Kasumi-1 (cell line): ENCODE results near the gene PRR19.
"Not testable (repeated sequence)": the region's sequence is repeated elsewhere in the genome, so short reads cannot be mapped to it uniquely, and the experiment has no call there.

ENCODE experiments used
- DNase-seq, 2 experiments: peaks; one replicate each; lab custom pipeline; 2025; lab: John Stamatoyannopoulos, UW

Gene PRR19, protein sequence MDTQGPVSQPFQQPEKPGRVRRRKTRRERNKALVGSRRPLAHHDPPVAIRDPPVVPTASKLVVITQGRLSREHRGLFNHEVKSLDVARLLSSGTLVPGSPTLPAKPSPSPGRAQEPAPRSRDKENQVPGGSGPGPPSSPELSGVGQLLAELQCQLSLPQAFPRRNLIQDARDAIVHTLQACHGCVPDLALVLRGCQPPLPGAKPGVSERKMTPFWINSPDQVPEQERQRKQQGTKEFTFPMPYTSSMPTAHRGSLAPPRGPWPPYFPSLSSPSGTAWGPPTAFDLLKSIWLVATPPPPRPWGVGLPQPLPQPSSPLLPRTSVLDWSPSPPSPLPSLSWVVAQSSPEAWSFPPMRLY

DNA sequence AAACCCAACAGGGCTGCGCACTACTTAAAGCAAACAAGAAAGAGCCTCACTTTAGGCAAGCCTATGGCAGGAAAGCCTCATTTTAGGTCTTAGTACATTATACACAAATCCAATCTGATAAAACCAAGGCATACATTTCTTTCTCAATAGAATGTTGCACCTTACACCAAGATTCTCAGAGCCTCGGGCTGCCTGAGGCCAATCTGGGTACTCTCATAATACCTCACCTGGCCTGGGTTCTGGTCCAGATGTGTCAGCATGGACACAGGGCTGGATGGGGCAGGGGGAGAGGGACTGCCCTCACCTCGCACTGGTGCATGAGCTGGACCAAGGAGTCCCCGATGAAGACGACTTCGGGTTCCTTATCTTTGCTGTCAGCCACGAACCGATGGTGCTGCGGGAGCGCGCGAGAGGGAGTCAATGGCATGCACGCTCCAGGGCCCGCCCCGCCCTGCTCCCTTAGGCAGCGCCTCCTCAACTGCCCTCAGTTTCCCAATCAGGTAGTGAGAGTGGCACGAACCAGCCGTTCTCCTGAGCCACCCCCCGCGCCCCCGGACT, at the start of gene PRR19:
PRR19 (plus strand) TSS at position 487 of the 558 bp plus-strand sequence. CDS start 7,453 bp downstream, outside the sequence.
- peak in 1 of 2 experiments; percentile 15 for DNase-seq

DNA sequence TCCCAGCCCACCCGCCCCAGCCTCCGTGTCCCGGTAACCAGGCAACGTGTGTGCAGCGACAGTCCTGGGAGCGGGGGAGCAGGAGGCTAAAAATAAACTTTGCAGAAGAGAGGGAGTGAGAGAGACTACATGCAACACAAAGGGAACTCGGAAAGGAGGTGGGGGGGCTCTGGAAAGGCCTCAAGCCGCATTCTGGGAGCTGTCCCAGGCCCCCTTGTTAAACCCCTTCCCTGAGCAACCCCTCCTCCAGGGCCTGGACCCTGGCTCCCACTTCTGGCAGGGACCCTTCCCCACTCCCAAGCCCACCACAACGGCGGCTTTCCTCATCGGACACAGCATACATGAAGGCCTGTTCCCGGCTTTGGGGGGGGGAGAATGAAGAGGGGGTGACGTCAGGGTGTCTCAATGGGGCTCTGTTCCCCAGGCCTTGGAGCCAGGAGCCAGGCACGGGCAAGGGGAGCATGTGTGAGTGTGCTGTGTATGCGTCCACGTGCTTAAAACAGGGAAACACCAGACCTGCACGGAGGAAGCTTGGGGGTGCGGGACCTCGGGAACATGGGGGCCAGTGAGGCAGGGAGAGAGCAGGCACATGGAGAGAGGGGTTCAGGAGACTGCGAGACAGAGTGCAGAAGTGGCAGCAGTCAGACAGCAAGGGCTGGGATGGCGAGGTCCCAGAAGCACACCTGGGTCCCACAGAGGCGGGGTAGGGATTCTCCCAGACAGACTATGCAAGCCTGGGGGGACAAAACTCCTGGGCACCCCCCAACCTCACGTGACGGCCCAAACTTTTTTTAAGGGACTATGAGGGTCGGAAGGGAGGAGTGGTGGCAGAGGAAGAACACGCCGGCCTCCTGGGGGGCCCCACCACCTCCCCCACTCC, 49.3 kb upstream of the PRR19 start:
- DNase-seq = peak; percentile 62 to 66

DNA sequence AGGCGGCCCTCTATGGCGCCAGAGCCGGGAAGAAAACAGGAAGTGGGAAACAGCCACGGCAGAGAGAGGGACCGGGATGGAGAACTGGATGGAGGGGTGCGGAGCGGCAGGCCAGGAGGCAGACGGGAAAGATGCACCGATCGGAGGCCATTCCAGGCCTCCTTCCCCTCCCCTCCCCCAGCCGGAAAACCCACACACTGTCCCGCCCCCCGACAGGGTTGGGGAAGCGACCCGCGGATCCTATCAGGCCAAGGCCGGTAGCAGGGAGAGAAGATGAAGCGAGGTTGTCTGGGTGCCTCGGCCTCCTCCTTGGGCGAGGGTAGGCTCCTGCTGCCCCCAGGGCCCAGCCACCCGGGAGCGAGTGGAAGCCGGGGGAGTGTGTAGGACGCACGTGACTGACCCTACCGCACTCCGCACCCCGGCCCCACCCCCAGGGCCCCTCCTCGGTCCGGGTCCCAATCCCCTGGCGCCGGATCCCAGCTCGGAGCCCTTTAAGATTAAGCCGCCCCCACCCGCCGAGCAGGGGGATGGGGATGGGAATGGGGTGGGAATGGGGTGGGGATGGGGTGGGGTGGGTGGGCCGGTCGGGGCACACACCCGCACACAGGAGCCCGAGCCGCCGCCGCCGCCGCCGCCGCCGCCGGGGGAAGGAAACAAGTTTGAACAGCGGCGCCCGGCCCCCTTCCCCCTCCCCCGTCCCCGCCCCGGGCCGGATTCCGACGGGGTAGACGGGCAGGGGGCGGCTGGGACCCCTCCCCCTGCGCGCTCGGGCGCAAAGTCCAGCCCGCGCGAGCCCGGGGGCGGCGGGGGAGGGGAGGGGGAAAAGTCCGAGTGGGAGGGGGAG, 48.5 kb upstream of the PRR19 start:
- peak; percentile 48 to 50 for DNase-seq

DNA sequence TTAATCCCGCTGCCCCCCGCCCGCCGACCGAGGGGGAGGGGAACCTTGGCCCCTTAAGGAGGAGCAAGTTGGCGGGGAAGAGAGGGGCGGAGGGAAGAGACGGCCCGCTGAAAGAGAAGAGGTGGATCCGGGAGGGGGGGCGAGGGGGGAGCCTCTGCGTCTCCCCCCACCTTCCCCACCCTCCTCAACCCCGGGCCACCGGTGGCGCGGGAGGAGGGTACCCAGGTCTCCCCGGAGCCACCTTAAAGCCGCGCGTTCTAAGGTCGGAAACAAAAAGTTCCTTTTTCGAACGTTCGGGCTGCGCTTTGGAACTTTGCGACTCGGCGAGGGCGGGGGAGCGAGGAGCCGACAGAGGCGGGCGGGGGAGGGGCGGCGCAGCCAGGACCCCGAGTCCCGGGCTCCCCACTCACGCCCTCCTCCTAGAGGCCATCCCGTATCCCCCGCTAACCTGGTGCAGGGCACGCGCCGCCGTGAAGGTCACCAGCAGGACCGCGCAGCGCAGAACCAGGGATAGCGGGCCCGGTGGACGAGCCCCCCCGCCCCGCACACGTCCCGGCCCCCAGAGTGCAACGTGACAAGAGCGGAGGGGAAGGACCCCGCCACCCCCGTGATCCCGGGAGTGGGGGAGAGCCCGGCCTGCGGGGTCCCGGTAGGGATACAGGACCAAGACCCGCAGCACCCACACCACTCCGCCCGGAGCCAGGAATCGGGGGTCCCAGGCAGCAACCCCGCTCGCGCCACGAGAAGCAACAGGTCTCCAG, 47.7 kb upstream of the PRR19 start:
- DNase-seq = peak; percentile 60 to 78

DNA sequence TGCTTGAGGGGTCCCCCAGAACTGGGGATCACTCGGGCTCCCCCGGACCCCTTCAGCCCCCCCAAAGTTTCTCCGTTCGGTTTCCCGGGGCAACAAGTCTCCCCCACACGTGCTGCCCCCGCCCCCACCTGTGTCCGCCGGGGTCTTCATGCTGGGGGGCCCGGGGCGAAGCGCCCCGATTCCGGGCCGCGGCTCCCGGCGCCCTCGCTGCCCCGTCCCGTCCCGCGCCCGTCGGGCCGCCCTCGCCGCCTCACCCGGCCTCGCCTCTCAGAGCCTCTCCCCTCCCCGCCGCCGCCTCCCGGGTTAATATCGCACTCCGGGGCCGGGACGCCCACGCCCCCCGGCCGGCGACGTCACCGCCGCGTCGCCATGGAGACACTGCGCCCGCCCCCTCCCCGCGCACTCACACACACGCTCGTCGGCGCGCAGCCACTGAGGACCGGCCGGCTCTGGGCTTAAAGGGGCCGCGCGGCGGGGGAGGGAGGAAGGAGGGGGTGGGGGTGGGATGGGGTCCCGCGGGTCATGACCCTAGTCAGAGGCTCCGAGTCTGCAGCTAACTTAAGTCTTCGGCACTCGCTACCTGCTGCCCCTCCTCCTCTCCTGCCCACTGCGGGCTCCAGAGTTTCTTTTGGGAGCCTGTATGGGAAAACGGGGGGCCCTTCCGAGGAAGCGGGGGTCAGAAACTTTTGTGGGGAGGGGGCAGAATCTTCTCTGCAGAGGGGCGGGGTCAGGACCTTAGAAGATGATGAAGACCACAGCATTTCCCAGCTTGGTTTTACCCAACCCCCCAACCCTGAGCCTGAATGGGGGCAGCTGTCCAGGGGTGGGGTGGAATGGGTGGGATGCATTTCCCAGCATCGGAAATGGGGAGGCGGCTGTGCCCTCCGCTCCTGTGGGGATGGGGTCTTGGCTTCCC, 46.8 kb upstream of the PRR19 start, which contains the start of gene ERF:
ERF (minus strand) TSS at position 279 of the 916 bp plus-strand sequence; CDS start at position 150, 129 bp downstream.
- DNase-seq = peak; percentile 73 to 75

DNA sequence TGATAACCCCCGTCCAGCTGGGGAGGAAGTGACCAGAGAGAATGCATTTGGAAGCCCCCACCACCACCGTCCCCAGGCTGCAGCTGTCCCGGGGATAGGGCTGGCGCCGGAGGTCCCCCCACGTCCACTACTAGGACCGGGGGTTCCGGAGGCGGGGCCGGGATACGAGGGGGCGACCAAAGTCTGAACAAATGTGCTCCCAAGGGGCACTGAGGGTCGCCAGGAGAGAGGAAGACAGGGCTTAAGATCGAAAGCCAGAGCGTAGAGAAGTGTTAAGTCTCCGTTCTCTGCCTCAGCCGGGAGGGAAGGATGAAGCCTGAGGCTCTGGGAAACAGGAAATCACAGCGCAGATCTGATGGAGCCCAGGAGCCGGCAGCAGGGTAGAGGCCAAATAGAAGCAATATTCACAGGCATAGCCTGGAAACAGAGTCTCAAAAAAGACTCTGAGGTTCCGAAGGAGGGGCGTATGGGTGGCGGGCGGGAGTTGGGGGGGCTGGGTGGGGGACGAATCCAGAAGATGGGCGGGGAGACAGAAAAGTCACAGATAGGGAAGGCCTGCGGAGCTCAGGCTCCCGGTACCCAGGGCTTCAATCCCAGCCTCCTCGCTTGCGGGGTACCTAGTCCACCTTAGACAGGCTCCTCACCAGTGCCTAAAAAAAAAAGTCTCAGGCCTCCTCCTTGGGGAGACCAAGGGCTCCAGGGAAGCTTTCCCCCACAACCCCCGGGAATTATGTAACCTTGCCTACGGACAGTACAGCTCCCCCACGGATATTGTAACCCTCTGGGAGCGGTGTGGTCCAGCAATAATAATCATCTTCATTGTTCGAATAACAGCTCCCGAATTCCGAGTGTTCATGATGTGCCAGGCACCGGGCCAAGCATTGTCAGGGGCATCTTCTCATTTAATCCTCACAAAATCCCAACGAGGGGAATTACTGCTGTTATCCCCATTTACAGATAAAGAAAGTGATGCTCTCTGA, 45.9 kb upstream of the PRR19 start:
- DNase-seq = peak in 1 of 2 experiments; percentile 23

DNA sequence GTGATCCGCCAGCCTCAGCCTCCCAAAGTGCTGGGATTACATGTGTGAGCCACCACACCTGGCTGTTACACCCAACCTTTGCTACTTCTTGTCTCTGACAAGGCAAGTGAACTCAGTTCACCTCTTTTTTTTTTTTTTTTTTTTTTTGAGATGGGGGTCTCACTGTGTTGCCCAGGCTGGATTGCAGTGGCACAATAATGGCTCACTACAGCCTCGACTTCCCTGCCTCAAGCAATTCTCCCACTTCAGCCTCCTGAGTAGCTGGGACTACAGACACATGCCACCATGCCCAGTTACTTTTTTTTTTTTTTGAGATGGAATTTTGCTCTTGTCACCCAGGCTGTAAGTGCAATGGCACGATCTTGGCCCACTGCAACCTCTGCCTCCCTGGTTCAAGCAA, 44.1 kb upstream of the PRR19 start:
- not testable (repeated sequence) for DNase-seq

DNA sequence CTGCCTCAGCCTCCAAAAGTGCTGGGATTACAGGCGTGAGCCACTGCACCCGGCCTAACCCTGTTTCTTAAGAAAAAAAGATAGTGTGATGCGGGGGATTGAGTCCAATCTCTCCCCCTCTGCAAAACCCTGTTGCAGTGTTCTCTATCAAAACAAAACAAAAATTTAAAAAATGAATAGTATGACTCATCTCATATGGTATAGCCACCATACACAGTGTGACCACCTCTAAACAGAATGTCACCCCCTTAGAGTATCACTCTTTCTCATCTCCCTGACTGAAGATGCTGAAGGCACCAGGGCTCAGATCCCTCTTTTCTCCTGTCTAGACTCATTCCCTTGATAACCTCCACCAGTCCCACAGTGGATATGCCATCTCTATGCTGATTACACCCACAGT, 40.2 kb upstream of the PRR19 start:
- no peak for DNase-seq

DNA sequence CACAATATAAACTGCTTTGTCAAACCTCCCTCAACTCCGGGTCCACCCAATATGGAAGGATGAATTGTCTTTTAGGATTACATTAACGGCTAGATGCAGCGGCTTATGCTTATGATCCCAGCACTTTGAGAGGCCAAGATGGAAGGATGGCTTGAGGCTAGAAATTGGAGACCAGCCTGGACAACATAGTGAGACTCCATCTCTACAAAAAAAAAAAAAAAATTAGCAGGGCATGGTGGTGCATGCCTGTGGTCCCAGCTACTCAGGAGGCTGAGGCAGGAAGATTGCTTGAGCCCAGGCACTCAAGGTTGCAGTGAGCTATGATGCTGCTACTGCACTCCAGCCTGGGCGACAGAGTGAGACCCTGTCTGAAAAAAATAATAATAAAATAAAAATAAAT, 35.8 kb upstream of the PRR19 start:
- DNase-seq = not testable (repeated sequence)

DNA sequence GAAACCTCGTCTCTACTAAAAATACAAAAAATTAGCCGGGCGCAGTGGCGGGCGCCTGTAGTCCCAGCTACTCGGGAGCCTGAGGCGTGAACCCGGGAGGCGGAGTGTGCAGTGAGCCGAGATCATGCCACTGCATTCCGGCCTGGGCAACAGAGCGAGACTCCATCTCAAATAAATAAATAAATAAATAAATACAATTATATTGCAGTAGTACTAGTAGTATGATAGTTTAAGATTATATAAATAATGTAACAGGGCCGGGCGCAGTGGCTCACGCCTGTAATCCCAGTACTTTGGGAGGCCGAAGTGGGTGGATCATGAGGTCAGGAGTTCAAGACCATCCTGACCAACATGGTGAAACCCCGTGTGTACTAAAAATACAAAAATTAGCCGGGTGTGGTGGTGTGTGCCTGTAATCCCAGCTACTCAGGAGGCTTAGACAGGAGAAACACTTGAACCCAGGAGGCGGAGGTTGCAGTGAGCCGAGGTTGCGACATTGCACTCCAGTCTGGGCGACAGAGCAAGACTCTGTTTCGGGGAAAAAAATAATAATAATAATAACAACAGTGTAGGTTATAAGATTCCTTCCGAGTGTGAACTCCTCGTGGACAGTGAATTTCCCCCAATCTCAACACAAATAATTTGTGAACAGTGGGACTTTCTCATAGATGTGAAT, 34.9 kb upstream of the PRR19 start:
- DNase-seq = not testable (repeated sequence)

DNA sequence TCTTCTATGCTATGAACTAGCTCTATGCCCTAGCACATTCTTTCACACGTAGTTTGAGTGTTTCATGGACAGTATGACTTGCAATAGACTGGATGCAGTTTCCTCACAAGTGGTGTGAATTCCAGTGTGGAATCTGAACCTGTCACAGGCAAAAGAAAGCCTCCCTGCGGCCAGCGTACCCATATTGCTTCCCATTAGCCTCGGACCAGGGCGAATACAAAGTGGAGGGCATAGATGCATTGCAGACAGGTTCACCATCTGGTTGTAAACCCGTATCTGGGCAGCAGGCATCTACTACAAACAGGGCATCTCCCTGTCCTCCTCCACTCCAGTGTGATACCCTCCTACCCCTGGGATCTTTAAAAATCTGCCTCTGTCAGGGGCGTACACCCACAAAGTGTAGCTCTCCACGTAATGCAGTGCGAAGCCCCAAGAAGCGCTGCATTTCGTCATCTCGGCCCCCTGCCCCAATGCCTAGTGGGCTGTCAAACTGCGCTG, 34.2 kb upstream of the PRR19 start:
- peak in 1 of 2 experiments; percentile 34 for DNase-seq

DNA sequence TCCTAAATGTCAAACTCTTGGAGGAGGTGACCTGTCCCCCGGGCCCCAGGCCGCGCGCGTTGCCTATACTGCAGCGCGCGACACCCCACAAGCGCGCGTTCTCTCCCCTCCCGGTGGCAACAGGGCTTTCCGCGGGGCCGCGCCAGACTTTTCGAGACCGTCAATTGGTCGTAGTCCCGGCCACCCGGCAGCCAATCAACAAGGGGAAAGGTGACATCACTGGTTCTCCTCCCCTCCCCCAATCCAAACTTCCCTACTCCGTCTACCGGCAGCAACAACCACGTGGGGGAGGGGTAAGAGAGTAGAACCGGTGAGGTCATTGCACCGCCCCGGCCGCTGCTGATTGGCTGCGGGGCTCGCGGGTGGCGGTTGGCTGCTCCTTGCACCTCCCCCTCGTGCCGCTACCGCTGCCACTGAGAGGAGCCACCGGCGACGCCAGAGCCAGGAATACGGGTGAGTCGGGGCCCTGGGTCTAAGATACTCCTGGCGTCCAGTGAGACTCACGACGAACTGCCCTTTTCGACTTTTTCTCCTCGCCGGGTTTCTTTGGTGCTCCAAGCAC, 33.7 kb upstream of the PRR19 start:
- DNase-seq = peak; percentile 99 to 100

DNA sequence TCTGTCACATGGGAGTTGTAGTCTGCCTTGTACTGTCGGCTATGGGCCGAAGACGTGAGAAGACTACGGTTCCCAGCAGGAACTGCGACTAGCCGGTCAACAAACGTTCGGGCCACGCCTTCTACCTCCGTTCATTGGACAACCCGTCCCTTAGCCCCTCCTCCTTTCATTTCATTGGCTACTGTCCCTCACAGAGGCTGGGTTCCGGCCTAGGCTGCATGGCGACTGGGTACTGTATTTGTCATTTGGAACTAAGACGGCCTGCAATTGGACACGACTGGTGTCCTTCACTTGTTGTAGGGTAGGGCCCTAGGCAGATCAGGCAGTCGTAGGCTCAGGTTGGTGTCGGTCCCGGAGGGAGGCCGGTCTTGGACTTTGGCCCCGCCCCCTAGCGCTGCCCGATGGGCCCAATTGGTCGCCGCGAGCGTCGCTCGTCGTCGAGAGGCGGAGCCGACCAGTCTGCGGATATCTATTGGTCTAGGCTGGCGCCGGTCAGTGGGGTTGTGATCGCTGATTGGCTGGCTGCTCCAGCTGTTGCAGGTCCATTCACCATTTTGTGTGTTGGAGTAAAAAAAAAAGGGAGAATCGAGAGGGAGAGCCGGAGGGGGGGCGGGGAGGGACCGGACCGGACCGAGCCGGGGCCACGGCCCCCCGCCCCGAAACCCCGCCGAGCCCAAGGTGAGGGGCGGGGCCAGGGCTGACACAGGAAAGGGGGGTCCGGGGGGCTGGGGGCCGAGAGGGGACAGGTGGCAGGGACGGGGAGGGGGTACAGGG, 33.0 kb upstream of the PRR19 start, which contains the start of gene CIC:
CIC (plus strand) TSS at position 549 of the 774 bp plus-strand sequence. CDS start 2,532 bp downstream, outside the sequence.
- DNase-seq = peak; percentile 100

DNA sequence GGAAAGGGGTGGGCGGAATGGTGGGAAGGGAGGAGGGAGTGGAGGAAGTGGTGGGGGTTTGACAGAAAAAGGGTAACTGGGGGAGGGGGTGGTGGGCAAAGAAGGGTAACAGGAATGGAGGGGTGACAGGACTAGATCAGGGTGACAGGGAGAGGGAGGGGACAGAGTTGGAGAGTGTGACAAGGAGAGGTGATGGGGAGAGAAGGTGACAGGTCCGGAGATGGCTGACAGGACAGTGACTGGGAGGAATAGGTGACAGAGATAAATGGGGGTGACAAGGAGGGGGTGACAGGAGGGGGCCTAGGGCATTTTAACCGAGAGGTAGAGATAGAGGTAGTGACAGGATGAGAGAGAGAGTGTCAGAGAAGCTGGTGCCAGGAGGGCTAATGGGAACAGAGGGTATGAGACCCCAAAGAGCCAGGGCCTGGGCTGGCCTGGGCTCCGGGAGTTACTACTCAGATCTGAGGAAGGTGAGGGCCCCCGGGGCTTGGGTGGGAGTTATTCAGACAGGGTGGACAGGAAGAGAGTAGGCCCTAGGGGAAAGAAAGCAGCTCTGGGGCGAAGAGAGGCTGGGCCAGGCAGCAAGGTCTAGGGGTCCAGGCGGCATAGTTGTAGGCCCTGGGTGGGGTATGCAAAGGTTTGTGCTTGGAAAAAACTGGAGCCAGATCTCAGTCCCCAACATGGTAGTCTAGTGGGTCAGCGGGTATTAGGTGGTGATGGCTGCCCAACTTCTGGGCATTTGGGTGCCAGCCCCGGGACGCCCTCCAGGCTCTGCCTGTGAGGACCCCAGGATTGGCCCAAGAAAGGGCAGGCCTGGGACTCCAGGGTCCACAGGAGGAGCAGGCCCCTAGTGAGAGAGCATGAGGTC, 32.2 kb upstream of the PRR19 start:
- DNase-seq = no peak

DNA sequence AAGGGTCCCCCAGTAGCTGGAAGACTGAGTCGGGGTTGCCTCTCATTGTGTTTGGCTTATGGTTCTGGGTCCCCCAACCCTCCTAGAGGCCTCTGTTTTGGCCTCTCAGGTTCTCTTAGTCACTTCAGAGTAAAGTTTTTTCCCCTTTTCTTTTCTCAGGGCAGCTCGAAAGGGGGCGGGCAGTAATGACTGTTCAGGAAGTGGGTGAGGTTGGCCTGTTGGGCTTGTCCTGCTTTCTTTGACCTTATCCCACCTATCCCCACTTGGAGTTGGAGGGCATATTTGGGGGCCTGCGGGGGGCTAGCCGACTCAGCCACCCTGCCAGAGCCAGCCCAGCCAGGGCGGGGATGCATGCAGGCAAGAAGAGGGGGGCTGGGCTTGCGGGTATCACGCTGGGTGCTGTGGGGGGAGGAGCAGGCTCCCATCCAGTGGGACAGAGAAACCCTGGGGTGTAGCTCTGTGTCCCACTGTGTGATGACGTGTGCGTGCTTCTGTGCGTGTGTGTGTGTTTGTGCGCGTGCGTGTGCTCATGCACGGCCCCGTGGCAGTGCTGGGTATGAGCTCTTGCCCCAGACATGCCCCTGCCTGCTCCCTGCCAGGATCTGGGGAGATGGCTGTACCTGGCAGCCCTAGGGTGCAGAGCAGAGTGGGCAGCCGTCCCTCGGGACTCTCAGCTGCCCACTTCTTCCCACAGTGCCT, 31.4 kb upstream of the PRR19 start:
- DNase-seq = peak; percentile 58 to 68
